Stimulated activated CD8-positive, alpha-beta memory T cell treated with anti-CD3 and anti-CD28 coated beads, Interleukin-7, amount 100 ng/mL, for 48 hours (primary cell): ENCODE data around the gene NOC2L.
"Not testable (repeated sequence)": the region's sequence is repeated elsewhere in the genome, so short reads cannot be mapped to it uniquely, and the experiment has no call there.

Experiments used
- DNase-seq, 2 donors: peaks; one replicate each; pipeline ENCODE4 v3.0.0-alpha.2; 2020; ENCODE audit warnings: low read depth in 1 of 2; ENCODE audit errors: extremely low read depth in 1 of 2

NOC2L gene

GRCh38 chr1:963746-964525 is 4.9 kb upstream of the NOC2L start:
- no peak for DNase-seq

- no peak for DNase-seq
Measured at GRCh38 chr1:963301-963651, 4.2 kb upstream of the NOC2L start.

GRCh38 chr1:962381-963300 is 3.6 kb upstream of the NOC2L start:
- DNase-seq, result no peak

GRCh38 chr1:961132-961669 is 2.1 kb upstream of the NOC2L start:
- DNase-seq, result no peak

GRCh38 chr1:960363-961131 is 1.5 kb upstream of the NOC2L start, which contains the start of gene KLHL17:
Gene KLHL17 (plus strand): TSS chr1:960584. CDS start chr1:960694, 110 bp downstream.
- DNase-seq, result peak; percentile 61 to 77

GRCh38 chr1:959731-960362 is 791 bp upstream of the NOC2L start:
- no peak for DNase-seq

GRCh38 chr1:956636-957035 is 2.4 kb downstream of the NOC2L start:
- DNase-seq, result no peak

GRCh38 chr1:955474-955873 is 3.6 kb downstream of the NOC2L start:
- no peak for DNase-seq

- no peak for DNase-seq
Measured at GRCh38 chr1:954927-955326, 4.1 kb downstream of the NOC2L start.

GRCh38 chr1:953524-954320 is 5.3 kb downstream of the NOC2L start:
- no peak for DNase-seq

- DNase-seq, result no peak
Measured at GRCh38 chr1:952603-953002, 6.5 kb downstream of the NOC2L start.

- no peak for DNase-seq
Measured at GRCh38 chr1:952201-952600, 6.9 kb downstream of the NOC2L start.

- no peak for DNase-seq
Measured at GRCh38 chr1:951364-951763, 7.7 kb downstream of the NOC2L start.

GRCh38 chr1:950881-951280 is 8.2 kb downstream of the NOC2L start:
- DNase-seq, result no peak

GRCh38 chr1:950268-950667 is 8.8 kb downstream of the NOC2L start:
- no peak for DNase-seq

GRCh38 chr1:947958-948357 is 11.1 kb downstream of the NOC2L start:
- DNase-seq, result no peak

- not testable (repeated sequence) for DNase-seq
Measured at GRCh38 chr1:946811-947210, 12.2 kb downstream of the NOC2L start.

GRCh38 chr1:945688-946556 is 13.1 kb downstream of the NOC2L start:
- no peak for DNase-seq
